Measurements from ENCODE around the gene RGS3. TPM values are rescaled to one million over a fixed set of nuclear protein-coding genes. Genes with fewer than 3 reads are reported as not detected.
A peak's percentile ranks its signal among the peaks of the same experiment; 100 is the strongest.

The RGS3 gene
- total RNA-seq, 2 donors from 2014 or later: 112 to 184 TPM

DNA sequence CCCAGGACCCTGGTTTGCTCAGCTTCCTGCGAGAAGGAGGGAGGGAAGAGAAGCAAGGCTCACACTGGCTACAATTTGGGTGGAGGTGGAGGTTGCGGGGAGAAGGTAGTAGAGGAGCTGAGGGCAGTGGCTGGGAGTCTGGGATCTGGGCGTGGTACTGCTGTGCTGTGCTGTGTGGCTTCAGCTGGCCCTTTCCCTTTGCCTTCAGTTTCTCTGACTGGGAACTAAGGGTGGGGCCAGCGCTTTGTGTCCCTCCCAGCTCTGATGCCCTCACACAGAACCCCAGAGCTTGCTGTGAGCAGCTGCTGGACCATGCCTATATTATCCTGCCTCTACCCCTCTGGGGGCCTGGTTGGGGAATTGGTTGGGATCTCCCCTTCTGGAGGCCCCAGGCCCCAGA is 60.9 kb downstream of the RGS3 start:
- DNase-seq (ENCODE audit: low spot score): no peak
- H3K27me3 ChIP-seq: no peaks in the 10 kb centered on the region
- no peaks in the 10 kb centered on the region for H3K9me3 ChIP-seq
- H3K27ac ChIP-seq: peak overlapping the region; percentile 54 to 70
- H3K36me3 ChIP-seq: peaks cover 71% of the 10 kb centered on the region
- TF ChIP-seq, protein P1, sequence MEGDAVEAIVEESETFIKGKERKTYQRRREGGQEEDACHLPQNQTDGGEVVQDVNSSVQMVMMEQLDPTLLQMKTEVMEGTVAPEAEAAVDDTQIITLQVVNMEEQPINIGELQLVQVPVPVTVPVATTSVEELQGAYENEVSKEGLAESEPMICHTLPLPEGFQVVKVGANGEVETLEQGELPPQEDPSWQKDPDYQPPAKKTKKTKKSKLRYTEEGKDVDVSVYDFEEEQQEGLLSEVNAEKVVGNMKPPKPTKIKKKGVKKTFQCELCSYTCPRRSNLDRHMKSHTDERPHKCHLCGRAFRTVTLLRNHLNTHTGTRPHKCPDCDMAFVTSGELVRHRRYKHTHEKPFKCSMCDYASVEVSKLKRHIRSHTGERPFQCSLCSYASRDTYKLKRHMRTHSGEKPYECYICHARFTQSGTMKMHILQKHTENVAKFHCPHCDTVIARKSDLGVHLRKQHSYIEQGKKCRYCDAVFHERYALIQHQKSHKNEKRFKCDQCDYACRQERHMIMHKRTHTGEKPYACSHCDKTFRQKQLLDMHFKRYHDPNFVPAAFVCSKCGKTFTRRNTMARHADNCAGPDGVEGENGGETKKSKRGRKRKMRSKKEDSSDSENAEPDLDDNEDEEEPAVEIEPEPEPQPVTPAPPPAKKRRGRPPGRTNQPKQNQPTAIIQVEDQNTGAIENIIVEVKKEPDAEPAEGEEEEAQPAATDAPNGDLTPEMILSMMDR (IDR thresholded peaks at IDR 0.05): no peak
- peaks cover 0 to 87% of the 10 kb centered on the region in 2 donors for H3K4me1 ChIP-seq
- no peak overlapping the region for H3K4me3 ChIP-seq

DNA sequence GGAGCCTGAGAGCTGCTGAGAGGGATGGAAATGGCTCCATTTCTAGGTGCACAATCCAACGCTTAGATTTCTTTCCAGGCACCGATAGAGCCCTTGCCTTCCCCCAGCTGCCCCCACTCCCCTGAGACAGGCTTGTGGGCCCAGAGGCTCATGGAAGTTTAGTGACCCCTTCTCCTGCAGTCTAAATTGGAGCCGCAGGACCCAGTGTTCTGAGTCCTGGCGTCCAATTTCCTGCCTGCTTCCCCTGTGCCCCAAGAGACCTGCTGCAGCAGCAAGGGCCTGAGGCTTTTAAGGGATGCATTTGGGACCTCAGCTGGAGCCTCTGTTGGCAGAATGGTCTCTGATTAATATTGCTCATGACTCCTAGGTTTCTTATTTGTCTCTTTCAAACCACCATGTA is 61.7 kb downstream of the RGS3 start:
- Histone ChIP-seq H3K4me1 (peaks cover 0 to 83% of the 10 kb centered on the region in 2 donors), H3K36me3 (peaks cover 74% of the 10 kb centered on the region), H3K9me3 (no peaks in the 10 kb centered on the region), H3K27ac (peak overlapping the region; percentile 54 to 70), H3K27me3 (no peaks in the 10 kb centered on the region), H3K4me3 (no peak overlapping the region)
- no peak for DNase-seq (ENCODE audit: low spot score)
- TF ChIP-seq, protein P1 (IDR thresholded peaks at IDR 0.05): no peak

DNA sequence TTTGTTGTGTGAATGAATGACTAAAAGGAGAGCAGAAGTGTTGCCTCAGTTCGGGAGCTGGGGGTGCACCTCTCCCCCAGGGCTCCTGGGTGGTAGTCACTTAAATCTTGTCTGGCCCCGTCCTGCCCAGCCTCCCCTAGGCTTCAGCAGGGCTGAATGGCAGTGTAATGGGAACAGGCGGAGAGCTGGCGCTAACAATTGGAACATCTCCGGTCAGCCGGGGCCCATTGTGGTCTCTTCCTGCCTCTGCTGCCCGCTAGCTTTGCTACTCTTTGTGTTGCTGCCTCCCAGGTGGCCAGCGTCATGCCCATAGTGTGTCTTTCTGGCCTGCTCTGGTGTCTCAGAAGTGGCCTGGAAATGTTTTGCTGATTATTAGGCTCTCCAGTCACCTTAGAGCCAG is 62.3 kb downstream of the RGS3 start:
- no peak for DNase-seq (ENCODE audit: low spot score)
- H3K27ac ChIP-seq: peak overlapping the region; percentile 54 to 57
- TF ChIP-seq, protein P1 (IDR thresholded peaks at IDR 0.05): no peak
- H3K4me1 ChIP-seq: peaks cover 0 to 78% of the 10 kb centered on the region in 2 donors
- H3K36me3 ChIP-seq: peaks cover 74% of the 10 kb centered on the region
- no peak overlapping the region for H3K4me3 ChIP-seq
- no peaks in the 10 kb centered on the region for H3K9me3 ChIP-seq
- H3K27me3 ChIP-seq: no peaks in the 10 kb centered on the region

DNA sequence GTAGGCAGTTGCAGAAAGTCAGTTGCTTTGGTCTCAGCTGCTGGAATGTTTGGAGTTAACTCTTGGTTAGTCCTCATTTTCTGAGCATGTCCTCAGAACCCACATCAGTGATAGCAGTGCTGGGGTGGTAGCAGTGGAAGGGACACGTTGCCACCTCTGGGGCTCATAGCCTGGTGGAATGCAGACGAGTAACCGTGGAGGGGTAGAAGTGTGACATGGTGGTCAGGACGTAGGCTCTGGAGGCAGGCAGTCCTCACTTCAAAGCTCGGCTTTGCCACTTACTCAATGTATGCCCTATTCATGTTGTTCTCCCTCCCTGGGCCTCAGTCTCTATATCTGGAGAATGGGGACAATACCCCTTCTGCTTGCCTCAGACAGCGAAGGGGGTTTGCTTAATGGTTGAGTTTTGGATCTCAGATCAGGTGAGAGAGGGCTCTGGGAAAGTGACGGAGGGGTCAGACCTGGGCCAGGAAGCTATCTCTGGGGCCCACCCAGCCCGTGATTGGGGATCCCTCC is 62.8 kb downstream of the RGS3 start:
- Histone ChIP-seq H3K4me1 (peaks cover 0 to 74% of the 10 kb centered on the region in 2 donors), H3K36me3 (peaks cover 75% of the 10 kb centered on the region), H3K27ac (peak overlapping the region; percentile 54 to 57), H3K9me3 (no peaks in the 10 kb centered on the region), H3K4me3 (no peak overlapping the region), H3K27me3 (no peaks in the 10 kb centered on the region)
- no peak for DNase-seq (ENCODE audit: low spot score)
- TF ChIP-seq, protein P1 (IDR thresholded peaks at IDR 0.05): no peak

DNA sequence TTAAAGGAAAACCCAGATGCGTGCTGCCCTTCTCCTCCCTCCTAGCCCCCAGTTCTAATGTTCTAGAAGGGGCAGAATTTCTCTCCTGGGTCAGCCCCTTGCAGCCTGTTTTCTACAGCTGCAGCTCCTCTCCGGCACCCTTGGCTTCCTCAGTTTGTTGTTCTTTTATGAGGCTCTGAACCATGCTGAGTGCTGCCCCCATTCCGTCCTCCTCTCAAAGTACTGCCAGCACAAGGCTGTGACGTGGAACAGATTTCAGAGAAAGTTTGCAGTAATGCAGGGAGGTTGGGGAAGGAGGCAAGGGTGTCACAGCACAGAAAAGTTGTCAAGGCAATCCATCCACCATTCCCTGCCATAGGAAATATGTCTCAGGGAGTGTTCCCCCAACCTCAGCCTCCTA is 63.3 kb downstream of the RGS3 start:
- DNase-seq (ENCODE audit: low spot score): no peak
- H3K27ac ChIP-seq: peak overlapping the region; percentile 54 to 57
- no peaks in the 10 kb centered on the region for H3K9me3 ChIP-seq
- H3K4me1 ChIP-seq: peaks cover 0 to 68% of the 10 kb centered on the region in 2 donors
- peaks cover 81% of the 10 kb centered on the region for H3K36me3 ChIP-seq
- H3K27me3 ChIP-seq: no peaks in the 10 kb centered on the region
- TF ChIP-seq, protein P1 (IDR thresholded peaks at IDR 0.05): no peak
- H3K4me3 ChIP-seq: no peak overlapping the region

DNA sequence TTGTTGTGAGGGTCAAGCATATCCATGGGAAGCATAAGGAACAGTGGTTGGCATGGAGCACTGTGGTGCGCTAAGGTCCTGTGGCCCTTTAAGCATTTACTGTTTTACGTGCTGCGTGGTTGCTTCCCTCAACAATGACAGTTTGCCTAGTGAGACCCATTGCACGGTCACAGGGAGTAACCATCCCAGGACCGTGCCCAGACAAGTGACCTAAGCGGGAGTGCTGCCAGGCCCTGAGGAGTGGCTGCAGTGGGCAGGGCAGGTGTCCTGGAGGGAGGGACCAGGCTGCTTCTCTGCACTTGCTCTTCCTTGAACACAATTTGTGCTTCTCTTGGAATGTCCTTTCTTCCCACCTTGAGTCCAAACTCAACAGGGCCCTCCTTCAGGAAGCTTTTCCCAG is 64.6 kb downstream of the RGS3 start:
- H3K9me3 ChIP-seq: no peaks in the 10 kb centered on the region
- peaks cover 0 to 61% of the 10 kb centered on the region in 2 donors for H3K4me1 ChIP-seq
- DNase-seq (ENCODE audit: low spot score): no peak
- peaks cover 74% of the 10 kb centered on the region for H3K36me3 ChIP-seq
- TF ChIP-seq, protein P1 (IDR thresholded peaks at IDR 0.05): no peak
- no peaks in the 10 kb centered on the region for H3K27me3 ChIP-seq
- peak overlapping the region; percentile 54 to 57 for H3K27ac ChIP-seq
- no peak overlapping the region for H3K4me3 ChIP-seq
